Glutamatergic neuron (in vitro differentiated cells): ENCODE results near the gene TIMM10. TPM values are rescaled to one million over a fixed set of nuclear protein-coding genes. Genes with fewer than 3 reads are reported as not detected.

Source experiments
- DNase-seq: peaks from one replicate; pipeline ENCODE4 v3.0.0; 2022
- H3K27ac Mint-ChIP-seq: one replicate; pipeline ENCODE4 v1.8.0; 2020; ENCODE audit warnings: mild to moderate bottlenecking, mixed read lengths, inconsistent platforms; ENCODE audit not compliant: unreplicated experiment
- H3K27me3 Mint-ChIP-seq: one replicate; pipeline ENCODE4 v1.8.0; 2020; ENCODE audit warnings: mild to moderate bottlenecking, moderate library complexity, mixed read lengths, inconsistent platforms; ENCODE audit not compliant: unreplicated experiment
- H3K36me3 Mint-ChIP-seq: one replicate; pipeline ENCODE4 v1.8.0; 2020; ENCODE audit warnings: mild to moderate bottlenecking, mixed read lengths, inconsistent platforms; ENCODE audit not compliant: unreplicated experiment
- H3K4me1 Mint-ChIP-seq: one replicate; pipeline ENCODE4 v1.8.0; 2020; ENCODE audit warnings: mild to moderate bottlenecking, low read depth, mixed read lengths, inconsistent platforms; ENCODE audit not compliant: unreplicated experiment
- H3K4me3 Mint-ChIP-seq: one replicate; pipeline ENCODE4 v1.8.0; 2020; ENCODE audit warnings: mild to moderate bottlenecking, mixed read lengths, inconsistent platforms; ENCODE audit not compliant: unreplicated experiment
- H3K9me3 Mint-ChIP-seq: one replicate; pipeline ENCODE4 v1.8.0; 2020; ENCODE audit warnings: mild to moderate bottlenecking, moderate library complexity, mixed read lengths, inconsistent platforms; ENCODE audit not compliant: unreplicated experiment
- CTCF ChIP-seq: fragments of 200-600 bp; sonication (generic); IDR thresholded peaks from one replicate; pipeline ENCODE4 v1.5.0; 2021; ENCODE audit not compliant: partially characterized antibody, unreplicated experiment
- total RNA-seq: library from RNA; stranded (reverse); fragmentation: NEBNext Ultra II Directional; extraction: Animal tissue kit (Norgen Biotek cat#: 25700); gene quantifications from one replicate; pipeline ENCODE4 v1.2.1, GENCODE V29; 2021; ENCODE audit not compliant: unreplicated experiment

Gene TIMM10
- total RNA-seq, 1 donor from 2014 or later: 51.2 TPM

- DNase-seq: no peak
- no peak for TF ChIP-seq CTCF
- H3K4me3 Mint-ChIP-seq: no peak overlapping the region
- no peak overlapping the region for H3K27ac Mint-ChIP-seq
- peaks cover 6% of the 10 kb centered on the region for H3K27me3 Mint-ChIP-seq
- peaks cover 3% of the 10 kb centered on the region for H3K9me3 Mint-ChIP-seq
- peaks cover 6% of the 10 kb centered on the region for H3K36me3 Mint-ChIP-seq
- H3K4me1 Mint-ChIP-seq: peaks cover 3% of the 10 kb centered on the region
These were observed 19.4 kb upstream of the TIMM10 start for GRCh38 chr11:57549983-57550382.

- H3K36me3 Mint-ChIP-seq: peaks cover 6% of the 10 kb centered on the region
- H3K4me1 Mint-ChIP-seq: peaks cover 3% of the 10 kb centered on the region
- no peak overlapping the region for H3K4me3 Mint-ChIP-seq
- H3K27me3 Mint-ChIP-seq: peaks cover 3% of the 10 kb centered on the region
- TF ChIP-seq CTCF: no peak
- no peak for DNase-seq
- no peak overlapping the region for H3K27ac Mint-ChIP-seq
- peaks cover 6% of the 10 kb centered on the region for H3K9me3 Mint-ChIP-seq
These were observed 17.4 kb upstream of the TIMM10 start for GRCh38 chr11:57547854-57548377.

- TF ChIP-seq CTCF: no peak
- peaks cover 6% of the 10 kb centered on the region for H3K9me3 Mint-ChIP-seq
- H3K4me3 Mint-ChIP-seq: no peak overlapping the region
- DNase-seq: peak; percentile 47
- H3K27me3 Mint-ChIP-seq: peaks cover 2% of the 10 kb centered on the region
- H3K36me3 Mint-ChIP-seq: no peaks in the 10 kb centered on the region
- peak overlapping the region; percentile 43 for H3K27ac Mint-ChIP-seq
- H3K4me1 Mint-ChIP-seq: peaks cover 2% of the 10 kb centered on the region
These were observed 16.4 kb upstream of the TIMM10 start for GRCh38 chr11:57546869-57547475.

- Mint-ChIP-seq H3K4me3 (no peak overlapping the region), H3K4me1 (no peaks in the 10 kb centered on the region), H3K36me3 (no peaks in the 10 kb centered on the region), H3K27ac (no peak overlapping the region), H3K27me3 (peaks cover 2% of the 10 kb centered on the region), H3K9me3 (peaks cover 6% of the 10 kb centered on the region)
- TF ChIP-seq CTCF: no peak
- DNase-seq: no peak
These were observed 15.9 kb upstream of the TIMM10 start for GRCh38 chr11:57546451-57546850.

- DNase-seq: no peak
- H3K4me3 Mint-ChIP-seq: no peak overlapping the region
- H3K27ac Mint-ChIP-seq: no peak overlapping the region
- H3K9me3 Mint-ChIP-seq: peaks cover 7% of the 10 kb centered on the region
- no peak for TF ChIP-seq CTCF
- H3K36me3 Mint-ChIP-seq: no peaks in the 10 kb centered on the region
- no peaks in the 10 kb centered on the region for H3K4me1 Mint-ChIP-seq
- peaks cover 2% of the 10 kb centered on the region for H3K27me3 Mint-ChIP-seq
These were observed 15.3 kb upstream of the TIMM10 start for GRCh38 chr11:57545883-57546282.
